Neural progenitor cell (in vitro differentiated cells): ENCODE data around the gene KCNMA1.

ENCODE experiments used
- CTCF ChIP-seq: fragments of 200-600 bp; sonication (generic); IDR thresholded peaks from 2 replicates; pipeline ENCODE4 v1.5.1; 2017; ENCODE audit warnings: antibody characterized with exemption, mild to moderate bottlenecking
- EZH2 ChIP-seq: fragments of 200-600 bp; sonication (generic); IDR thresholded peaks from 2 replicates; pipeline ENCODE4 v1.6.1; 2017; ENCODE audit warnings: antibody characterized with exemption, mild to moderate bottlenecking, moderate library complexity

DNA sequence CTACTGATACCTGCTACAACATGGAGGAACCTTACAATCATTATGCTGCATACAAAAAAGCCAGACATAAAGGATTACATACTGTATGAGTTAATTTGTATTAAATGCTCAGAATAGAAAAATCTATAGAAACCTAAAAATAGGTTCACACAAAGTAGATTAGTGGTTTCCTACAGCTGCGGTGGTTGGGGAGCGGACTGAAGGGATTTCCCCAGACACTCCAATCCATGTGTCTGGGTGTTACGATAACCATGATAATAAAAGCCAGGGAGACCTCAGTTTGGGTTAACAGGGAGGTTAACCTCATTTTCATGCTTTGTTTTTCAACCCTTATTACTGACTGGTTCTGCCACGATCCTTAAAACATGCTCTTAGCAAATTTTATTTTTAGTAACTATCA lies 355.9 kb downstream of the KCNMA1 start:
- no peak for TF ChIP-seq CTCF
- TF ChIP-seq EZH2: no peak
